NT2/D1 (cell line): ENCODE measurements around the gene NOB1.

Experiments used
- SUZ12 ChIP-seq: IDR thresholded peaks from 2 replicates; pipeline ENCODE4 v1.6.1; 2011; ENCODE audit not compliant: insufficient read length, insufficient read depth; ENCODE audit errors: extremely low read depth
- YY1 ChIP-seq: IDR thresholded peaks from 2 replicates; pipeline ENCODE4 v1.6.1; 2011; ENCODE audit not compliant: insufficient read length, insufficient read depth
- ZNF274 ChIP-seq: IDR thresholded peaks from 2 replicates; pipeline ENCODE4 v1.6.1; 2011; ENCODE audit warnings: mild to moderate bottlenecking, low read depth, low read length

- no peak for TF ChIP-seq ZNF274
- TF ChIP-seq SUZ12: no peak
- TF ChIP-seq YY1: no peak
Observed at GRCh38 chr16:69769404-69769803, 14.7 kb upstream of the NOB1 start.
